Hindlimb muscle (tissue), 1 donor: ENCODE measurements around the gene MGRN1. TPM values are rescaled to one million over a fixed set of nuclear protein-coding genes. Genes with fewer than 3 reads are reported as not detected.
"Not testable (repeated sequence)": the region's sequence is repeated elsewhere in the genome, so short reads cannot be mapped to it uniquely, and the experiment has no call there.

Experiments
- DNase-seq: peaks from one replicate; pipeline ENCODE4 v3.0.0-alpha.2; 2013
- polyA plus RNA-seq: library from polyadenylated mRNA; unstranded; fragments of 120-200 nt; gene quantifications from one replicate; pipeline ENCODE4 v1.2.1, GENCODE V29; 2013; ENCODE audit not compliant: insufficient read length

MGRN1 gene
- polyA plus RNA-seq, 1 donor = 46.0 TPM

GRCh38 chr16:4734730-4735535 lies 110.3 kb downstream of the MGRN1 start:
- DNase-seq = peak; percentile 87

- DNase-seq = no peak
Observed at GRCh38 chr16:4736546-4736945, 111.9 kb downstream of the MGRN1 start.

DNA sequence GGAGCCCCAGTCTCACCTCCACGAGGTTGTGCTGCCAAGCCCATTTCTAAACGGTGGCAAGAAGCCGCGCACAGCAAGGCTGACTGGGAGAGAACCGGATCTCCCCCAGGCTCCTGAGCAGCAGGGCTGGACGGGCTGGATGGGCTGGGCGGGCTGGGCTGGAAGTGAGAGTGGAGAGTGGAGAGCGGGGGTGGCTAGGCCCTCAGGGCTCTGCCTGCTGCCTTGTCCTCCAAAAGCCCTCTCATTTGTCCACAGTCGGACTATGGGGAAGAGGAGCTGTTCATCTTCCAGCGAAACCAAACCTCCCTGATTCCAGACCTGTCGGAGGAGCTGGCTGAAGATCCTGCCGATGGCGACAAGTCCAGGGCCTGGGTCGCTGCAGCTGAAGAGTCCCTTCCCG lies 112.9 kb downstream of the MGRN1 start:
- DNase-seq = no peak

GRCh38 chr16:4738370-4738769 lies 113.7 kb downstream of the MGRN1 start:
- DNase-seq = not testable (repeated sequence)

Other genes with a start within 250 kb of the MGRN1 start
- 26.1 TPM for gene CORO7, start 208.2 kb upstream of the MGRN1 start, polyA plus RNA-seq
- gene DNAJA3, start 199.0 kb upstream of the MGRN1 start, polyA plus RNA-seq = 34.9 TPM
- gene NMRAL1, start 150.2 kb upstream of the MGRN1 start, polyA plus RNA-seq = 16.0 TPM
- gene HMOX2, start 148.4 kb upstream of the MGRN1 start, polyA plus RNA-seq = 37.9 TPM
- 42.8 TPM for gene CDIP1, start 86.1 kb upstream of the MGRN1 start, polyA plus RNA-seq
- gene C16orf96, start 68.5 kb upstream of the MGRN1 start, polyA plus RNA-seq = 1.1 TPM
- gene UBALD1, start 9.9 kb upstream of the MGRN1 start, polyA plus RNA-seq = 25.1 TPM
- 29.2 TPM for gene NUDT16L1, start 68.7 kb downstream of the MGRN1 start, polyA plus RNA-seq
- 16.6 TPM for gene ANKS3, start 109.4 kb downstream of the MGRN1 start, polyA plus RNA-seq
- 1.1 TPM for gene DNAAF8, start 109.7 kb downstream of the MGRN1 start, polyA plus RNA-seq
- 13.9 TPM for gene ZNF500, start 142.3 kb downstream of the MGRN1 start, polyA plus RNA-seq
- gene SEPTIN12, start 163.5 kb downstream of the MGRN1 start, polyA plus RNA-seq = not detected
- not detected for gene SMIM22, start 170.5 kb downstream of the MGRN1 start, polyA plus RNA-seq
- 15.7 TPM for gene ROGDI, start 177.8 kb downstream of the MGRN1 start, polyA plus RNA-seq
- gene GLYR1, start 222.5 kb downstream of the MGRN1 start, polyA plus RNA-seq = 54.5 TPM
- gene UBN1, start 222.7 kb downstream of the MGRN1 start, polyA plus RNA-seq = 19.0 TPM